22Rv1 (cell line): ENCODE measurements around the gene F5.

ENCODE experiments used
- H3K27ac ChIP-seq: fragments of 450-650 bp; 2 replicates; pipeline ENCODE4 v1.5.1; 2017
- ZFX ChIP-seq: fragments of 450-650 bp; IDR thresholded peaks from 2 replicates; pipeline ENCODE4 v1.6.1; 2017; ENCODE audit warnings: antibody characterized with exemption, borderline replicate concordance
- TF ChIP-seq, protein P1 (sequence below): fragments of 450-650 bp; IDR thresholded peaks from 2 replicates; pipeline ENCODE4 v1.5.1; 2017; ENCODE audit warnings: mild to moderate bottlenecking

F5 gene

DNA sequence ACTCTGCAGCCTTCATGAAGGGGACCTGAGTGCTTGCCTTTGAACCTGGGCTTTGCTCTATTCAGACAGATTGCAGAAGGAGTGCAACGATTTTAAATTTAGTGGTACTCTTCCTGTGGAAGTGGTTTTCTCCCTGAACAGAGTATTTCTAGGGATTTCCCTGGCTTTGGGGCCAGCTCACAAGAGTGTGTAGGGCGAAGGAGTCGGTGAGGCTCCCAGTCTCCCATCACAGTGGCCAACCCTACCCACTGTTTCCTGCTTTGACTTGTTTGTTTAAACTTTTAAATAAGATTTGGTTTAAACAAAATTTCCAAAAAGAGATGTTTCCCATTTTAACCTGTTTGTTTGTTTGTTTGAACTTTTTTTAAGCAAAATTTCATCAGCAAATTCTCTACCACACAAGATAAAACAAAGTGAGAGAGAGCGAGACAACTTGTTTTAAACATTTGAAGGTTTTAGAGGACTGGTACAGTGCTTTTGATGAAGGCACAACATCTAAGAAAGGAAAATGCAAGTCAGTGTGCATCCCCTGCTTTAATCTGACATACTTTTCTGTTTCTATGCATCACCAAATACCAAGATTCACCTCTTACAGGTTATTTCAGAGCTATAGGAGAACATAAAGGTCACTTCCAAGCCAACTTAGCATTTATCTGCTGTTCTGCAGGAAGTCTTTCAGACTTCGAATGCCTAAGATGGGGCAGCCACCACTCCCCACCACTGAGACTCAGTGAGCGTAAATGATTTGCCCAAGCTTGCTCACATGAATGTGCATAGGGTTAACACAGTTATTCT lies 37.0 kb upstream of the F5 start:
- no peak for TF ChIP-seq ZFX
- TF ChIP-seq, protein P1, sequence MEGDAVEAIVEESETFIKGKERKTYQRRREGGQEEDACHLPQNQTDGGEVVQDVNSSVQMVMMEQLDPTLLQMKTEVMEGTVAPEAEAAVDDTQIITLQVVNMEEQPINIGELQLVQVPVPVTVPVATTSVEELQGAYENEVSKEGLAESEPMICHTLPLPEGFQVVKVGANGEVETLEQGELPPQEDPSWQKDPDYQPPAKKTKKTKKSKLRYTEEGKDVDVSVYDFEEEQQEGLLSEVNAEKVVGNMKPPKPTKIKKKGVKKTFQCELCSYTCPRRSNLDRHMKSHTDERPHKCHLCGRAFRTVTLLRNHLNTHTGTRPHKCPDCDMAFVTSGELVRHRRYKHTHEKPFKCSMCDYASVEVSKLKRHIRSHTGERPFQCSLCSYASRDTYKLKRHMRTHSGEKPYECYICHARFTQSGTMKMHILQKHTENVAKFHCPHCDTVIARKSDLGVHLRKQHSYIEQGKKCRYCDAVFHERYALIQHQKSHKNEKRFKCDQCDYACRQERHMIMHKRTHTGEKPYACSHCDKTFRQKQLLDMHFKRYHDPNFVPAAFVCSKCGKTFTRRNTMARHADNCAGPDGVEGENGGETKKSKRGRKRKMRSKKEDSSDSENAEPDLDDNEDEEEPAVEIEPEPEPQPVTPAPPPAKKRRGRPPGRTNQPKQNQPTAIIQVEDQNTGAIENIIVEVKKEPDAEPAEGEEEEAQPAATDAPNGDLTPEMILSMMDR = no peak
- no peak overlapping the region for H3K27ac ChIP-seq

DNA sequence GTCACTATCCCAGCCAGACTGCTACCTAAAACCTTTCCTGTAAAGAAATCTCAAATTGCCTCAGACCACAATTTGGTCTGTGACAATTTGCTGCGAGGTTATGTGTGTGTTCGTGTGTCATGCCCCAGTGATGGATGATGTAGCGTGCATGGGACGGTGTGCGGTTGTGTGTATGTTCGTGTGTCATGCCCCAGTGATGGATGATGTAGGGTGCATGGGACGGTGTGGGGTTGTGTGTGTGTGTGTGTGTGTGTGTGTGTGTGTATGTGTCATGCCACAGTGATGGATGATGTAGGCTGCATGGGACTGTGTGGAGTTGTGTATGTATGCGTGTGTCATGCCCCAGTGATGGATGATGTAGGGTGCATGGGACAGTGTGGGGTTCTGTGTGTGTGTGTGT lies 34.3 kb upstream of the F5 start:
- H3K27ac ChIP-seq = no peak overlapping the region
- TF ChIP-seq, protein P1 = no peak
- no peak for TF ChIP-seq ZFX

- TF ChIP-seq ZFX = no peak
- TF ChIP-seq, protein P1 = no peak
- H3K27ac ChIP-seq = no peak overlapping the region
Measured at GRCh38 chr1:169618367-169618766, 32.1 kb upstream of the F5 start.

DNA sequence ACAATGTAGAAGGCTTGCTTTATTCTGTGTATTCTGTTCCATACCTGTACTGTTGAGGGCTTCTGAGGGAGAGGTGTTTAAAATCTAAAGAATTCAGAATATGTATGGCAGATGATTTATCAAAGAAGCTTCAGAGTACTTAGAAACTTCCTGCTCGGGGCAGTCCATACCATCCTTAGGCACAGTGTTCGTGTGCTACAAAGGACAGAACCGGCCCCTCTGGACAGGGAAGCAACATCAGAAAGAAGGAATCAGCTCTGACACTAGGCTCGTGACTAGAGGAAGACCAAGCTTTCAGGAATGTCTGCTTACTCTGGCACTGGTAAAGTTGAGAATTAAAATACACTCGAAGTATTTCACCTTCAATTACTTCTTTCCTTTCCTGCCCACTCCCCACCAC lies 29.5 kb upstream of the F5 start:
- no peak overlapping the region for H3K27ac ChIP-seq
- no peak for TF ChIP-seq ZFX
- TF ChIP-seq, protein P1 = no peak

DNA sequence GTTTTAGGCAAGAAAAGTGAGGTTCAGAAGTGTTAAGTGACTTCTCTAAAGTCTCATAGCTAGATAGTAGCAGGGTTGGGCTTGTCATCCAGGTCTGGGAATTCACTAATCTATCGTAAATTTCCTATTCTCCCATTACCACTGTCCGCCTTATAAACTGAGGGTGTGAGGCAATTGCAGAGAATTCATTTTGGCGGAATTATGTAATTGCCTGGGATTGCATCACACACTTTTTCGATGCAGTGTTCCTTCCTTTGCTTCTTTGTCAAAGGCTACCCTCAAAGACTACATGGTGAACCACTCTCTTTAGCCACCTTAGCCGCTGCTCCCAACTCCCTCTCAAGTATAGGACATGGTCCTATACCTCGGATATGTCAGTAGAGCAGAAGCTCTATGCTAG lies 24.6 kb upstream of the F5 start:
- TF ChIP-seq, protein P1 = no peak
- no peak for TF ChIP-seq ZFX
- H3K27ac ChIP-seq = no peak overlapping the region

- TF ChIP-seq, protein P1 = no peak
- no peak for TF ChIP-seq ZFX
Measured at GRCh38 chr1:169610108-169610507, 23.8 kb upstream of the F5 start.

DNA sequence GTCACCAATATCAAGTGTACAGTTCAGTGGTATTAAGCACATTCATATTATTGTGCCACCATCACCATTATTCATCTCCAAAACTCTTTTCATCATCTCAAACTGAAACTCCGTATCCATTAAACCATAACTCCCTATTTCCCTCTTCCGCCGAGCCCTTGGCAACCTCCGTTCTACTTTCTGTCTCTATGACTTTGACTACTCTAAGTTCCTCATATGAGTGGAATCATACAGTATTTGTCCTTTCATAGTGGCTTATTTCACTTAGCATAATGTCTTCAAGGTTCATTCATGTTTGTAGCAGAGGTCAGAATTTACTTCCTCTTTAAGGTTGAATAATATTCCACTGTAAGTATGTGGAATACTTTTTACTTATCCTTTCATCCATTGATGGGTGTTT lies 21.9 kb upstream of the F5 start:
- H3K27ac ChIP-seq = no peak overlapping the region
- TF ChIP-seq, protein P1 = no peak
- TF ChIP-seq ZFX = no peak

More at GRCh38 chr1:169610108-169610507, 23.8 kb upstream of the F5 start:
- no peak overlapping the region for H3K27ac ChIP-seq
